K562 (cell line): ENCODE results near the gene CCDC194. TPM values are rescaled to one million over a fixed set of nuclear protein-coding genes. Genes with fewer than 3 reads are reported as not detected.
A peak's percentile ranks its signal among the peaks of the same experiment; 100 is the strongest.

Source experiments
- ATF7 ChIP-seq: fragments of 450-650 bp; IDR thresholded peaks from 2 replicates; pipeline ENCODE4 v1.7.1; 2014; ENCODE audit warnings: mild to moderate bottlenecking, moderate library complexity
- CBFB ChIP-seq: sonication (generic); formaldehyde crosslinking; IDR thresholded peaks from 2 replicates; pipeline ENCODE4 v1.4.0; 2020; ENCODE audit warnings: mild to moderate bottlenecking, missing genetic modification reagents
- ESRRA ChIP-seq: fragments of 450-650 bp; IDR thresholded peaks from 2 replicates; pipeline ENCODE4 v1.6.1; 2014; ENCODE audit warnings: low read depth, mild to moderate bottlenecking, moderate library complexity, borderline replicate concordance
- RREB1 ChIP-seq: fragments of 250-450 bp; sonication (Bioruptor Pico); IDR thresholded peaks from 2 replicates; pipeline ENCODE4 v1.4.0; 2020
- TBP ChIP-seq: optimal IDR thresholded peaks from 2 replicates; pipeline ENCODE3; 2011; ENCODE audit warnings: low read depth, low read length, improper control_type of control experiment
- ZNF277 ChIP-seq: fragments of 250-450 bp; sonication (Bioruptor Pico); IDR thresholded peaks from 2 replicates; pipeline ENCODE4 v1.8.0; 2022; ENCODE audit warnings: inconsistent platforms, mild to moderate bottlenecking, moderate library complexity, borderline replicate concordance
- ZNF354B ChIP-seq: fragments of 250-450 bp; sonication (Bioruptor Pico); IDR thresholded peaks from 2 replicates; pipeline ENCODE4 v1.4.0; 2020
- polyA plus RNA-seq, 8 experiments: library from polyadenylated mRNA; depleted of rRNA in 4 of 8; stranded (reverse) in 5 of 8; unstranded in 3 of 8; fragments of >200 nt; fragmentation: Nextera tagmentation in 2 of 8; fragmentation: Illumina TruSeq in 1 of 8; extraction: Ambion mirVana in 2 of 8; extraction: Trizol in 1 of 8; gene quantifications; 2 replicates each; pipeline versions ENCODE4 v1.2.1 to v1.2.3, GENCODE V29; 2011 to 2014; ENCODE audit warnings: inconsistent platforms in 1 of 8, missing spikeins in 1 of 8
- total RNA-seq, 7 experiments: library from RNA; depleted of rRNA in 6 of 7; stranded (reverse); fragments of >200 nt in 6 of 7; fragmentation: Illumina TruSeq in 2 of 7; extraction: Trizol in 2 of 7; gene quantifications; 2 replicates each; pipeline versions ENCODE4 v1.2.1 to v1.2.3, GENCODE V29; 2011 to 2021; ENCODE audit warnings: low replicate concordance in 1 of 7
- TF ChIP-seq, protein P1 (sequence below), 3 experiments: fragments of 200-800 bp in 1 of 3; sonication (Bioruptor generic) in 1 of 3; sonication (generic) in 1 of 3; formaldehyde crosslinking in 1 of 3; IDR thresholded peaks; 2 replicates each; pipeline versions ENCODE4 v1.6.1 to v1.8.0; 2016 to 2022; ENCODE audit warnings: mild to moderate bottlenecking in 2 of 3, missing compliant biosample characterization in 2 of 3, missing genetic modification characterization in 2 of 3, missing genetic modification reagents in 1 of 3
- TF ChIP-seq, protein P2 (sequence below): fragments of 450-650 bp; IDR thresholded peaks from 2 replicates; pipeline ENCODE4 v1.6.1; 2016; ENCODE audit warnings: mild to moderate bottlenecking
- TF ChIP-seq, protein P3 (sequence below): fragments of 250-450 bp; sonication (Bioruptor Pico); IDR thresholded peaks from 2 replicates; pipeline ENCODE4 v1.8.0; 2021; ENCODE audit warnings: moderate library complexity, mild to moderate bottlenecking, inconsistent platforms

CCDC194 gene
- total and polyA plus RNA-seq, 9 of the 15 experiments (the other 6 are each of a cell fraction or from before 2014, with no cell fraction given) = 0.13 to 1.3 (median 0.39) TPM; not detected in 3

GRCh38 chr19:17419621-17420474 is 25.9 kb upstream of the CCDC194 start, which contains the start of gene MVB12A (continued):
- TF ChIP-seq TBP (peak; percentile 92), ATF7 (peak; percentile 91), ESRRA (peak; percentile 60; the same call in 1 of the 2 replicates), ZNF277 (no peak), CBFB (CRISPR knock-in tag) (no peak), ZNF354B (no peak), RREB1 (no peak)
- TF ChIP-seq, protein P1, sequence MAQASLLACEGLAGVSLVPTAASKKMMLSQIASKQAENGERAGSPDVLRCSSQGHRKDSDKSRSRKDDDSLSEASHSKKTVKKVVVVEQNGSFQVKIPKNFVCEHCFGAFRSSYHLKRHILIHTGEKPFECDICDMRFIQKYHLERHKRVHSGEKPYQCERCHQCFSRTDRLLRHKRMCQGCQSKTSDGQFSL (CRISPR knock-in tag; IDR thresholded peaks at IDR 0.05) = peak; percentile 100
- TF ChIP-seq, protein P1 (tag; IDR thresholded peaks at IDR 0.05) = peak in 1 of 2 experiments; percentile 98; a peak in 2 of 4 replicates
- TF ChIP-seq, protein P2, sequence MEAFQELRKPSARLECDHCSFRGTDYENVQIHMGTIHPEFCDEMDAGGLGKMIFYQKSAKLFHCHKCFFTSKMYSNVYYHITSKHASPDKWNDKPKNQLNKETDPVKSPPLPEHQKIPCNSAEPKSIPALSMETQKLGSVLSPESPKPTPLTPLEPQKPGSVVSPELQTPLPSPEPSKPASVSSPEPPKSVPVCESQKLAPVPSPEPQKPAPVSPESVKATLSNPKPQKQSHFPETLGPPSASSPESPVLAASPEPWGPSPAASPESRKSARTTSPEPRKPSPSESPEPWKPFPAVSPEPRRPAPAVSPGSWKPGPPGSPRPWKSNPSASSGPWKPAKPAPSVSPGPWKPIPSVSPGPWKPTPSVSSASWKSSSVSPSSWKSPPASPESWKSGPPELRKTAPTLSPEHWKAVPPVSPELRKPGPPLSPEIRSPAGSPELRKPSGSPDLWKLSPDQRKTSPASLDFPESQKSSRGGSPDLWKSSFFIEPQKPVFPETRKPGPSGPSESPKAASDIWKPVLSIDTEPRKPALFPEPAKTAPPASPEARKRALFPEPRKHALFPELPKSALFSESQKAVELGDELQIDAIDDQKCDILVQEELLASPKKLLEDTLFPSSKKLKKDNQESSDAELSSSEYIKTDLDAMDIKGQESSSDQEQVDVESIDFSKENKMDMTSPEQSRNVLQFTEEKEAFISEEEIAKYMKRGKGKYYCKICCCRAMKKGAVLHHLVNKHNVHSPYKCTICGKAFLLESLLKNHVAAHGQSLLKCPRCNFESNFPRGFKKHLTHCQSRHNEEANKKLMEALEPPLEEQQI = no peak
- TF ChIP-seq, protein P3, sequence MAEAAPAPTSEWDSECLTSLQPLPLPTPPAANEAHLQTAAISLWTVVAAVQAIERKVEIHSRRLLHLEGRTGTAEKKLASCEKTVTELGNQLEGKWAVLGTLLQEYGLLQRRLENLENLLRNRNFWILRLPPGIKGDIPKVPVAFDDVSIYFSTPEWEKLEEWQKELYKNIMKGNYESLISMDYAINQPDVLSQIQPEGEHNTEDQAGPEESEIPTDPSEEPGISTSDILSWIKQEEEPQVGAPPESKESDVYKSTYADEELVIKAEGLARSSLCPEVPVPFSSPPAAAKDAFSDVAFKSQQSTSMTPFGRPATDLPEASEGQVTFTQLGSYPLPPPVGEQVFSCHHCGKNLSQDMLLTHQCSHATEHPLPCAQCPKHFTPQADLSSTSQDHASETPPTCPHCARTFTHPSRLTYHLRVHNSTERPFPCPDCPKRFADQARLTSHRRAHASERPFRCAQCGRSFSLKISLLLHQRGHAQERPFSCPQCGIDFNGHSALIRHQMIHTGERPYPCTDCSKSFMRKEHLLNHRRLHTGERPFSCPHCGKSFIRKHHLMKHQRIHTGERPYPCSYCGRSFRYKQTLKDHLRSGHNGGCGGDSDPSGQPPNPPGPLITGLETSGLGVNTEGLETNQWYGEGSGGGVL (CRISPR knock-in tag) = no peak
